Measurements from ENCODE around the gene GDF10. TPM values are rescaled to one million over a fixed set of nuclear protein-coding genes. Genes with fewer than 3 reads are reported as not detected.

Gene GDF10
- total and polyA plus RNA-seq, 12 donors, result 0.10 to 1.6 (median 0.42) TPM

DNA sequence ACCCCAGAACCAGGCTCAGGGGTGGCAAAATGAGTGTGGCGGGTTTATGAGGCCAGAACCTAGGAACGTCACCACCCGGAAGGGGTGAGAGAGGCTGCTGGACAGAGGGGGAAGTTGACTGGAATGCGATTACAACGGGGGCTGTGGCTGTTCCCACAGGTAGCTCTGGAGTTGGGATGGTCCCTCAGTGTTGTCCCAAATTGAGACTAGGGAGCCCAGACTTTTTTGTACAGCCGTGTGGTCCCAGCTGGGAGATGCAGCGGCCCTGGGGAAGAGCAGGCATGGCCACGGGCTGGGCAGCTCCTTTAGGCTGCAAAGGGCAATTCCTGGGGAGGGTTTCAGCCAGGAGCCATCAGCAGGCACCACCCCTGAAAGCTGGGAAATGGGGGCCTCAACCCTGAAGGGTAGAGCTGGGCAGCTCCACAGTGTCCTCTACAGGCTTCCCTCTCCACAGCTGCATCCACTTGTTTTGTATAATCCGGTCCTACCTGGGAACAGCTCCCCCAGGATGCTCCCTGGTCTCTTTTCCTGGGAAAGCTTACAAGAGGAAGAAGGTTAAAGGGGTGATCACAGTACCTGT, 11.0 kb upstream of the GDF10 start:
- ATAC-seq (no peak), DNase-seq (no peak)
- 71 to 78% methylated on average over 9 of the region's 9 CpGs for WGBS, 2 donors
- H3K36me3 ChIP-seq, result no peaks in the 10 kb centered on the region
- intact Hi-C loops (cut with DNase I), result no loop called here
- no peak for TF ChIP-seq CTCF (IDR thresholded peaks at IDR 0.05)
- H3K27ac ChIP-seq, result no peak overlapping the region
- no peaks in the 10 kb centered on the region for H3K9me3 ChIP-seq
- H3K27me3 ChIP-seq, result peaks cover 0 to 3% (median 0%) of the 10 kb centered on the region in 7 donors
- H3K4me1 ChIP-seq, result peaks cover 0 to 12% (median 7%) of the 10 kb centered on the region in 9 donors
- H3K4me3 ChIP-seq, result no peak overlapping the region

- ATAC-seq (no peak), DNase-seq (no peak)
- Histone ChIP-seq H3K4me3 (no peak overlapping the region), H3K27me3 (peaks cover 0 to 8% (median 0%) of the 10 kb centered on the region in 7 donors), H3K27ac (no peak overlapping the region), H3K36me3 (no peaks in the 10 kb centered on the region), H3K4me1 (peaks cover 0 to 12% (median 7%) of the 10 kb centered on the region in 9 donors), H3K9me3 (no peaks in the 10 kb centered on the region)
- TF ChIP-seq CTCF (IDR thresholded peaks at IDR 0.05), result no peak
- WGBS, 2 donors, result 92 to 93% methylated on average over 6 of the region's 6 CpGs
- intact Hi-C loops (cut with DNase I), result no loop called here
Observed at GRCh38 chr10:47289921-47290320, 10.1 kb upstream of the GDF10 start.

GRCh38 chr10:47290338-47290737, 9.7 kb upstream of the GDF10 start:
- no peak for TF ChIP-seq CTCF (IDR thresholded peaks at IDR 0.05)
- Histone ChIP-seq H3K27ac (no peak overlapping the region), H3K4me1 (peaks cover 0 to 12% (median 7%) of the 10 kb centered on the region in 9 donors), H3K36me3 (no peaks in the 10 kb centered on the region), H3K9me3 (no peaks in the 10 kb centered on the region), H3K4me3 (no peak overlapping the region), H3K27me3 (peaks cover 0 to 8% (median 2%) of the 10 kb centered on the region in 7 donors)
- ATAC-seq, result peak in 5 of 8 donors; percentile 9 to 49 (median 31)
- no peak for DNase-seq
- intact Hi-C loops (cut with DNase I), result no loop called here
- WGBS, 2 donors, result 62 to 68% methylated on average over 3 of the region's 3 CpGs

GRCh38 chr10:47291682-47292081, 8.3 kb upstream of the GDF10 start:
- ATAC-seq (no peak), DNase-seq (no peak)
- H3K9me3 ChIP-seq, result no peaks in the 10 kb centered on the region
- no peak for TF ChIP-seq CTCF (IDR thresholded peaks at IDR 0.05)
- intact Hi-C loops (cut with DNase I), result no loop called here
- WGBS, 2 donors, result 70 to 76% methylated on average over 3 of the region's 3 CpGs
- H3K4me1 ChIP-seq, result peaks cover 0 to 12% (median 7%) of the 10 kb centered on the region in 9 donors
- H3K27me3 ChIP-seq, result peaks cover 0 to 17% (median 3%) of the 10 kb centered on the region in 7 donors
- H3K36me3 ChIP-seq, result no peaks in the 10 kb centered on the region
- H3K4me3 ChIP-seq, result no peak overlapping the region
- no peak overlapping the region for H3K27ac ChIP-seq
